KMS-11 (cell line): ENCODE data around the gene STRN4.
"Not testable (repeated sequence)": the region's sequence is repeated elsewhere in the genome, so short reads cannot be mapped to it uniquely, and the experiment has no call there.

Source experiments
- H2AFZ ChIP-seq: fragments of 200-600 bp; sonication (generic); 2 replicates; pipeline ENCODE4 v1.6.1; 2016; ENCODE audit warnings: antibody characterized with exemption, mixed run types, low read depth
- H3K27ac ChIP-seq: fragments of 200-600 bp; sonication (generic); 2 replicates; pipeline ENCODE4 v1.6.1; 2016; ENCODE audit warnings: mild to moderate bottlenecking, mixed run types
- H3K27me3 ChIP-seq: fragments of 200-600 bp; sonication (generic); 2 replicates; pipeline ENCODE4 v1.6.1; 2017; ENCODE audit warnings: mild to moderate bottlenecking, low read depth, mixed run types, moderate library complexity; ENCODE audit not compliant: insufficient read depth
- H3K36me3 ChIP-seq: fragments of 200-600 bp; sonication (generic); 2 replicates; pipeline ENCODE4 v1.6.1; 2017; ENCODE audit warnings: mild to moderate bottlenecking, mixed run types; ENCODE audit not compliant: insufficient read depth
- H3K4me1 ChIP-seq: fragments of 200-600 bp; sonication (generic); 2 replicates; pipeline ENCODE4 v1.6.1; 2016; ENCODE audit warnings: mild to moderate bottlenecking, low read depth, mixed run types; ENCODE audit not compliant: poor library complexity, severe bottlenecking
- H3K4me2 ChIP-seq: fragments of 200-600 bp; sonication (generic); 2 replicates; pipeline ENCODE4 v1.7.0; 2016; ENCODE audit warnings: mild to moderate bottlenecking, mixed run types
- H3K4me3 ChIP-seq: fragments of 200-600 bp; sonication (generic); IDR thresholded peaks from 2 replicates; pipeline ENCODE4 v1.6.1; 2017; ENCODE audit warnings: low read depth, low read length, mixed read lengths; ENCODE audit not compliant: insufficient read depth
- H3K79me2 ChIP-seq: fragments of 200-600 bp; sonication (generic); 2 replicates; pipeline ENCODE4 v1.6.1; 2016; ENCODE audit warnings: low read depth, mixed run types; ENCODE audit not compliant: insufficient read depth
- H3K9ac ChIP-seq: fragments of 200-600 bp; sonication (generic); 2 replicates; pipeline ENCODE4 v1.6.1; 2016; ENCODE audit warnings: mild to moderate bottlenecking, mixed run types
- H4K20me1 ChIP-seq: fragments of 200-600 bp; sonication (generic); 2 replicates; pipeline ENCODE4 v1.6.1; 2016; ENCODE audit warnings: mild to moderate bottlenecking, mixed run types; ENCODE audit not compliant: insufficient read depth
- TF ChIP-seq, protein P1 (sequence below): fragments of 200-600 bp; sonication (generic); conservative IDR thresholded peaks from 2 replicates; pipeline ENCODE4 v1.6.1; 2017; ENCODE audit warnings: low read depth, mild to moderate bottlenecking, antibody characterized with exemption, low read length, moderate library complexity, mixed read lengths

The STRN4 gene

DNA sequence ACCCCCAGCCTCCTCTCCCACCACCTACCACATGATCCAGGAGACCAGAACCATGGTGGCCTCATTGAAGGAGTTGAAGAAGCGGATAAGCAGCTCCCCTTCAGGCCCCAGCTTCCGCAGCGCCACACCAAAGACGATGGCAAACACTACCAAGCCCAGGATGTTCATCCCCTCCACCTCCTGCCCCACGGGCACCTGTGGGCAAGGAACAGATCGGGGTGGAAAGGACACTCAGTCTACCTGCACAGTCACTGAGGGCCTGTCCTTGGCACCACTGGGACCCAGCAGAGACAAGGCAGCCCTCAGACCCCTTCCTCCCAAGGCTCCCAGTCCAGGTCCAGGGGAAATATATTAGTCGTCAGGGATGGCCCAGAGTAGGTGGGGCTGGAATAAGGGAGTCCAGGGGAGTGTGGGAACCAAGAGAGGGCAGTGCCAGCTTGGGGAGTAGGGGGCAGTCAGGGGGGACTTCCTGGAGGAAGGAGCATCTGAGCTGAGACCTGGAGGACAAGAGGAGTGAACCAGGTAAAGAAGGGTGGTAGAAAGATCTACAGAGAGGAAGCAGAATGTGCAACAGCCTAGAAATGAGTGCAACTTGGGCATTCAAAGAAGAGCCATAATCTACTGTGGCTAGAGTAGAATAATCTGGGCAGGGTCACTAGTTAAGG, 36.2 kb upstream of the STRN4 start:
- Histone ChIP-seq H3K4me2 (no peak overlapping the region; the same call in 1 of the 2 replicates), H2AFZ (no peak overlapping the region), H3K79me2 (peaks cover 71% of the 10 kb centered on the region), H4K20me1 (peaks cover 46% of the 10 kb centered on the region), H3K9ac (no peak overlapping the region), H3K27me3 (no peaks in the 10 kb centered on the region), H3K36me3 (peaks cover 20% of the 10 kb centered on the region; the same call in 1 of the 2 replicates), H3K27ac (no peak overlapping the region), H3K4me3 (no peak overlapping the region), H3K4me1 (peaks cover 26% of the 10 kb centered on the region)
- TF ChIP-seq, protein P1, sequence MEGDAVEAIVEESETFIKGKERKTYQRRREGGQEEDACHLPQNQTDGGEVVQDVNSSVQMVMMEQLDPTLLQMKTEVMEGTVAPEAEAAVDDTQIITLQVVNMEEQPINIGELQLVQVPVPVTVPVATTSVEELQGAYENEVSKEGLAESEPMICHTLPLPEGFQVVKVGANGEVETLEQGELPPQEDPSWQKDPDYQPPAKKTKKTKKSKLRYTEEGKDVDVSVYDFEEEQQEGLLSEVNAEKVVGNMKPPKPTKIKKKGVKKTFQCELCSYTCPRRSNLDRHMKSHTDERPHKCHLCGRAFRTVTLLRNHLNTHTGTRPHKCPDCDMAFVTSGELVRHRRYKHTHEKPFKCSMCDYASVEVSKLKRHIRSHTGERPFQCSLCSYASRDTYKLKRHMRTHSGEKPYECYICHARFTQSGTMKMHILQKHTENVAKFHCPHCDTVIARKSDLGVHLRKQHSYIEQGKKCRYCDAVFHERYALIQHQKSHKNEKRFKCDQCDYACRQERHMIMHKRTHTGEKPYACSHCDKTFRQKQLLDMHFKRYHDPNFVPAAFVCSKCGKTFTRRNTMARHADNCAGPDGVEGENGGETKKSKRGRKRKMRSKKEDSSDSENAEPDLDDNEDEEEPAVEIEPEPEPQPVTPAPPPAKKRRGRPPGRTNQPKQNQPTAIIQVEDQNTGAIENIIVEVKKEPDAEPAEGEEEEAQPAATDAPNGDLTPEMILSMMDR = no peak

DNA sequence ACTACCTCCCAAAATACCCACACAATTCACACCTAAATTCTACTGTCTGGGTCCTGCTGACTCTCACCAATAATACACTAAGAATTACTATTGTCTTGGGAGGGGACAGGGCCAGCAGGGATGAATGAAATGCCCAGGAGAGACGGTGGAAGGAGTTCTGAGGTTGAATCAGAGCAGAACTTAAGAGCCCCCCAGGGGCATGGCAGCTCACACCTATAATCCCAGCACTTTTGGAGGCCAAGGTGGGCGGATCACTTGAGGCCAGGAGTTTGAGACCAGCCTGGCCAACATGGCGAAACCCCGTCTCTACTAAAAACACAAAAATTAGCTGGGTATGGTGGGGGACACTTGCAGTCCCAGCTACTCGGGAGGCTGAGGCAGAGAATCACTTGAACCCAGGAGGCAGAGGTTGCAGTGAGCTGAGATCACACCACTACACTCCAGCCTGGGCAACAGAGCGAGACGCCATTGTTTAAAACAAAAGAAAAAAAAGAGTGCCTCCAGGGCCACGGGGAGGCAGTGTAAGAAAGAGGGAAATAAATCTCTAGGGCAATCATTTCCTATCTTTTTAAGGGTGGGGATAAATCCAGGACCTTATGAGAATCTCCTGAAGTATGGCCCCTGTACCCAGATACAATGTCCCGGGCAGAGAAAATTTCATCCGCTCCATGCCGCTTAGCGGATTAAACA, 31.9 kb upstream of the STRN4 start:
- H3K9ac ChIP-seq, H3K4me1 ChIP-seq, H3K27me3 ChIP-seq, H3K4me3 ChIP-seq, H2AFZ ChIP-seq, H3K27ac ChIP-seq, H3K4me2 ChIP-seq: not testable (repeated sequence)
- H3K79me2 ChIP-seq = peaks cover 27% of the 10 kb centered on the region
- peaks cover 30% of the 10 kb centered on the region; the same call in 1 of the 2 replicates for H3K36me3 ChIP-seq
- H4K20me1 ChIP-seq = peaks cover 18% of the 10 kb centered on the region; the same call in 1 of the 2 replicates

DNA sequence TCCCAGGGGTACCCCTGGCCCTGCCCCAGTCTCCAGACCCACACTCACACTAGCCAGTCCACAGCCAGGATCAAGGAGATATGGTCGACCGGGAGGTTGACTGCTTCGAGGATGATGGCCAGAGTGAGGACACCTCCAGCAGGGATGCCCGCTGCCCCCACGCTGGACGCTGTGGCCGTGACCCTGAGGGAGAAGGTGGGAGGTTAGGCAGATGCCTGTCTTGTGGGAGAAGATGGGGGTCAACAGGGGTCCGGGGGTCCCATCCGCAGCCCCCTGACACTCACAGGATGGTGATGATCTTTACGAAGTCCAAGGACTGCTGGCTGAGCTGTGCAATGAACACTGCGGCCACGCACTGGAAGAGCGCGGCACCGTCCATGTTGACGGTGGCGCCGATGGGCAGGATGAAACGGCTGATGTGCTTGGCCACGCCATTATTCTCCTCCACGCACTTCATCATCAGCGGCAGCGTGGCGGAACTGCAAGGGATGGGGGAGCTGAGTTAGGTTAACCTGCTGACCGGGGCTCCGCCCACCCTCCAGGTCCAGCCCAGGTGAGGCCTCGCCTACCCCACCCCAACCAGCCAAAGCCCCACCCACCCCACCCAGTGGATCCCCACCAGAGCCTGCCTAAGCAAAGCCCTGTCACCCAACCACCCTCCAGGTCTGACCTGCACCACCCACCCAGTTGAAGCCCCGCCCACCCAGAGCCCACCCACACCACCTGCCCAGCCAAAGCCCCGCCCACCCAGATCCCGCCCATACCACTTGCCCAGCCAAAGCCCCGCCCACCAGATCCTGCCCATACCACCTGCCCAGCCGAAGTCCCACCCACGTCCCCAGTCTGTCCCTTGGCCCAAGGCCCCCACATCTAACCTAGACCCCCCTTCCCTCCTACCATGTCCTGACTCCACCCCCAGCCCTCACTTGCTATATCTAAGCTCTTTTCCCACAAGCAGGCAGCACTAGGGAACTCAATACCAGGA, 31.0 kb upstream of the STRN4 start:
- Histone ChIP-seq H3K9ac (no peak overlapping the region), H3K36me3 (peaks cover 30% of the 10 kb centered on the region; the same call in 1 of the 2 replicates), H3K27me3 (no peaks in the 10 kb centered on the region), H3K27ac (no peak overlapping the region), H4K20me1 (peaks cover 13% of the 10 kb centered on the region; the same call in 1 of the 2 replicates), H2AFZ (no peak overlapping the region), H3K79me2 (peaks cover 18% of the 10 kb centered on the region), H3K4me3 (no peak overlapping the region), H3K4me1 (no peaks in the 10 kb centered on the region), H3K4me2 (no peak overlapping the region)
- TF ChIP-seq, protein P1 = no peak

DNA sequence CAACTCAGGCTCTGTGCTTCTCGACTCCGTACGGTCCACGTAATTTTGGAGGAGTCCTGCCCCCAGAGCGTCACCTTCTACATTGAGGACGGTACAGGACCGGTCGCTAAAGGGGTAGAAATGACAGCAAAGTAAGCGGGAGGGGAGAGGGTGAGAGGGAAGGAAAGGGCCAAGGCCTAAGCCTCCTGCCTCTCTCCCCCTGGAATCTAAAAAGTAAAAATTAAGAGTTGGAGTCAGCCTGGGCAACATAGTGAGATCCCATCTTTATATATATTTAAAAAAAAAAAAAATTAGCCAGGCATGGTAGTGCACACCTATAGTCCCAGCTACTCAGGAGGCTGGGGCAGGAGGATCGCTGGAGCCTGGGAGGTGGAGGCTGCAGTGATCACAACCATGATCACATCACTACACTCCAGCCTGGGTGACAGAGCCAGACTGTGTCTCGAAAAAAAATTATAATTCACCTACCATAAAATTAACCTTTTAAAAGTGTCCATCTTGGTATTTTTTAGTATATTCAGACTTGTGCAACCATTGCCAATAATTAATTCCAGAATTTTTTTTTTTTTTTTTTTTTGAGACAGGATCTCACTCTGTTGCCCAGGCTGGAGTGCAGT, 29.5 kb upstream of the STRN4 start:
- Histone ChIP-seq H3K27ac (no peak overlapping the region), H3K36me3 (peaks cover 20% of the 10 kb centered on the region; the same call in 1 of the 2 replicates), H3K79me2 (0 out of 2 replicates have a peak, but pooled peaks cover 4% of the 10 kb centered on the region), H4K20me1 (peaks cover 7% of the 10 kb centered on the region; the same call in 1 of the 2 replicates), H3K4me2 (no peak overlapping the region), H2AFZ (no peak overlapping the region), H3K27me3 (no peaks in the 10 kb centered on the region), H3K4me3 (no peak overlapping the region), H3K9ac (no peak overlapping the region), H3K4me1 (no peaks in the 10 kb centered on the region)
- TF ChIP-seq, protein P1 = no peak
